ENCODE measurements around the gene ISM1.

The ISM1 gene

DNA sequence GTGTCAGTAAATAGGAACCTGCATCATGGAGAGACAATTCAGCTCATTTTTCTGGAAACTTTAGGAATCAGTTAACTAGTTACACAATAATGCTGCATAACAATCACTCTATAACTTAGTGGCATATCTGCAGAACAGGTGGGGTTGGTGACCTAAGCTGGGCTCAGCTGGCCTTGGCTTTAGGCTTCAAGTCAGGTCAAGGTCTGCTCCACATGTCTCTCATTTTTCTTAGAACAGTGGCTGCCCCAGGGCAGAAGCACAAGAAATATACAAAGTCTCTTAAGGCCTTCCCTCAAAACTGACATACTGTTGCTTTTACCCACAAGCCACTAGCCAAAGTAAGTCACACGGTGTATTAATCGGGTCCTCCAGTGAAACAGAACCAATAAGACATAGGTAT is 14.1 kb upstream of the ISM1 start:
- TF ChIP-seq CTCF (IDR thresholded peaks at IDR 0.05; ENCODE audit: low read depth, low read length, missing control alignments) = no peak
- DNase-seq (ENCODE audit: extremely low read depth, low read depth) = no peak
- H3K4me3 ChIP-seq (replicated peaks; ENCODE audit: low read depth, low read length) = no peak overlapping the region

DNA sequence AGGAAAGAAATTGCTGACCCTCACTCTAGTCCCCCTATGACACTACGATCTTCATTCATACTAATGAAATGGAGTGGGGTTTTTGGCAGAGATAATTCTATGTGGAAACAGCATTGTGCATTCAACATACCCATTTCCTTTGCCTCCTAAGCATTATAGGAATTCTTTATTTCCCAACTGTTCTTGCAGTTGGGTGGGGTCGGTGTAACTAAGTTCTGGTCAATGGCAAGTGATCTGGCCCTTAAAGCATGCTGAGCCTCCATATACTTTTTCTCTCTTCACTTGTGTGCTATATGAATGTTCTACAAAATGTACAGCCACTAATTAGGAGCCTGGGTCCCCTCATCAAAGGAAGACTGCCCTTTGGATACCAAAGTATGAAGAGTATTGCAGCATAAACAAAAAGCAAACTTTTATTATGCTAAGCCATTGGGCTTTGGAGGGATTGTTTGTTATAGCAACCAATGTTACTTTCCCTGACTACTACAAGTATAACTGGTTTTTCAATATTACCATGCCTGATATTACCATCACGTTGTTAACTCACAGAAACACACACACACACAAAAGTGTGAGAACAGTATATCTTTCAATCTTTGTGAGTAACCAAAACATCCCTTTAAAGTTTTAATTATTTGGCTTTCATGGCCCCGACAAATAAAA is 9.0 kb upstream of the ISM1 start:
- TF ChIP-seq CTCF (IDR thresholded peaks at IDR 0.05; ENCODE audit: low read depth, low read length, missing control alignments) = no peak
- no peak for DNase-seq (ENCODE audit: extremely low read depth, low read depth)
- no peak overlapping the region for H3K4me3 ChIP-seq (replicated peaks; ENCODE audit: low read depth, low read length)

DNA sequence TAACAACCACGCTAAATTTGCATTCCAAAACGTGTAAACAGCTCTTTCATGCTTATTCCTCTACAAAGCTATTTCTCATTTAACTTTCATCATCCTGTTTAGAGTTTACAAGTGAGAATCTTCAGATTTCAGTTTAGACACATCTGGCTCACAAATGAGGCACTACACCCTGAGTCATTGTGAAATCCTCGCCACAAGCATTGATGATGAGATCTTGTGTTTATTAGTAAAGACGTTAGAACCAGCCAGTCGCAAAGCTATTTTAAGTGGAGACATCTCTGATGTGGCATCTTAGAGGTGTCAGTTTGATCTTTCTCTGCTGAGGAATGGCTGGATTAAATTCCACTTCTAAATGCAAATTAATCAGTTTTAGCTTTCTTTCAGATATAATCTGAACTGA is 8.3 kb upstream of the ISM1 start:
- TF ChIP-seq CTCF (IDR thresholded peaks at IDR 0.05; ENCODE audit: low read depth, low read length, missing control alignments) = no peak
- H3K4me3 ChIP-seq (replicated peaks; ENCODE audit: low read depth, low read length) = no peak overlapping the region
- DNase-seq (ENCODE audit: extremely low read depth, low read depth) = peak; percentile 19

- H3K4me3 ChIP-seq (replicated peaks; ENCODE audit: low read depth, low read length) = no peak overlapping the region
- no peak for TF ChIP-seq CTCF (IDR thresholded peaks at IDR 0.05; ENCODE audit: low read depth, low read length, missing control alignments)
- DNase-seq (ENCODE audit: extremely low read depth, low read depth) = no peak
These were observed 7.7 kb upstream of the ISM1 start for GRCh38 chr20:13213335-13213734.

- DNase-seq (ENCODE audit: extremely low read depth, low read depth) = no peak
- no peak overlapping the region for H3K4me3 ChIP-seq (replicated peaks; ENCODE audit: low read depth, low read length)
- no peak for TF ChIP-seq CTCF (IDR thresholded peaks at IDR 0.05; ENCODE audit: low read depth, low read length, missing control alignments)
These were observed 4.5 kb upstream of the ISM1 start for GRCh38 chr20:13216533-13216932.

DNA sequence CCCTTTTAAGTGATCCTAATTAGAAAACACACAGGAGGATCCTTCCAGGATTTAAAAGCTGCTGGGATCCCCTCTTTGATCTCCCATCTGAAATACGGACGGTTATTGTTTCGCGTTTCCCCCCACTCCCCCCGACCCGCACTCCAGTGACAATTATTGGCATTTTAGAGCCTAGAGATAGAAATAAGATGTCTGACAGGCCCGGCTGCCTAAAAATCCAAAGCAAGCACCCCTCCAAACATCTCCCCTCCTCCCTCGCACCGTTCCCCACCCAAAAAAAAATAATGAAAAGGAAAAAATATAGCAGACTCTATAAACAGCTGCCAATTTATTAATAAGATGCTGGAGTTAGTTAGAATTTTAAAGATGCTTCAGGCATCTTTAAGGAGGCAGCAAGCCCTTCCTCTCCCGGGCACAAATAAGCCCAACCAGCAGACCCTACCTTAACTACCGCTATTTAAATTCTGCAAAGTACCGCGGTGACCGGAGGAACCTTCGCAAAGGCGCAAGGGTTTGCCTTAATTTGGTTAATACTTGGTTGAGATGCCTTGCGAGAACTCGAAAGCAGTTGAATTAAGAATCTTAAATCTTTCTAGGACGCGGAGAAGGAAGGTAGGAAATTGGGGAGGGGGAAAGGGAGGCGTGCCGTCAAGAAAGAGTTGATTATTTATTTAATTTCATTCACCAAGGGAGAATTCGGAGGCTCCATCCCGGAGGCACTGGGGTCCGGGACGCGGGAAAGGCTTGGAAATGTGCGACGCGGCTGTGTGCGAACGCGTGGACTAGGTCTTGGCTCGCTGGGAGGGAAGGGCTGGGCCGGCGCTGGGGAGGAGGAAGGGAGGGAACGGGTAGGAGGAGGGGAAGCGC is 1.5 kb upstream of the ISM1 start:
- H3K4me3 ChIP-seq (replicated peaks; ENCODE audit: low read depth, low read length) = no peak overlapping the region
- TF ChIP-seq CTCF (IDR thresholded peaks at IDR 0.05; ENCODE audit: low read depth, low read length, missing control alignments) = no peak
- no peak for DNase-seq (ENCODE audit: extremely low read depth, low read depth)
